Measurements from ENCODE around the gene FLNC. TPM values are rescaled to one million over a fixed set of nuclear protein-coding genes. Genes with fewer than 3 reads are reported as not detected.

Gene FLNC
- total RNA-seq, 1 experiment from 2014 or later: not detected

DNA sequence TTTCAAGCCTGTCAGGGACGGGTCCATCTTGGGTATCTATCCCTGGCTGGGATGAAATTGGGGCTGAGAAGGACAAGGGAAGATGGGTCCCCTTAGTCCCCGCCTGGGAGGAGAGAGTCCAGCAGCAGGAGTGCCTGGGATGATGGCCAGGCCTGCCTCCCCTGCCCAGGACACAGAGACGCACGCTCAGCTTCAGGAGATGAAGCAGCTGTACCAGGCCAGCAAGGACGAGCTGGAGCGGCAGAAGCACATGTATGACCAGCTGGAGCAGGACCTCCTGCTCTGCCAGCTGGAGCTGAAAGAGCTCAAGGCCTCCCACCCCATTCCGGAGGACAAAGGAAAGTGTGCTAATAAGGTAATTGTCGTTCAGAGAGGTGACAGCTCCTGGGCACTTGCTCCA, 23.0 kb upstream of the FLNC start:
- H3K9me2 ChIP-seq (replicated peaks; ENCODE audit: insufficient read depth, low read length): no peaks in the 10 kb centered on the region
- no peaks in the 10 kb centered on the region for H3K9me3 ChIP-seq (ENCODE audit: low read length)
- H3K4me3 ChIP-seq (ENCODE audit: low read length): no peak overlapping the region
- no peak overlapping the region for H3K9ac ChIP-seq (ENCODE audit: low read length)
- H3K4me2 ChIP-seq (ENCODE audit: low read depth, low read length, poor library complexity, severe bottlenecking): no peak overlapping the region
- H3K36me3 ChIP-seq (ENCODE audit: insufficient read depth, low read length): peaks cover 9% of the 10 kb centered on the region; the same call in 1 of the 2 replicates
- no peaks in the 10 kb centered on the region for H3K79me2 ChIP-seq (ENCODE audit: low read length)
- H3K4me1 ChIP-seq (ENCODE audit: low read length): no peaks in the 10 kb centered on the region
- H3K27ac ChIP-seq (ENCODE audit: low read length): no peak overlapping the region
- DNase-seq: no peak
- H4K20me1 ChIP-seq (ENCODE audit: insufficient read depth, low read depth, low read length): no peaks in the 10 kb centered on the region
- H3K27me3 ChIP-seq (ENCODE audit: low read length): no peaks in the 10 kb centered on the region
- H2AFZ ChIP-seq (ENCODE audit: low read length): no peak overlapping the region

DNA sequence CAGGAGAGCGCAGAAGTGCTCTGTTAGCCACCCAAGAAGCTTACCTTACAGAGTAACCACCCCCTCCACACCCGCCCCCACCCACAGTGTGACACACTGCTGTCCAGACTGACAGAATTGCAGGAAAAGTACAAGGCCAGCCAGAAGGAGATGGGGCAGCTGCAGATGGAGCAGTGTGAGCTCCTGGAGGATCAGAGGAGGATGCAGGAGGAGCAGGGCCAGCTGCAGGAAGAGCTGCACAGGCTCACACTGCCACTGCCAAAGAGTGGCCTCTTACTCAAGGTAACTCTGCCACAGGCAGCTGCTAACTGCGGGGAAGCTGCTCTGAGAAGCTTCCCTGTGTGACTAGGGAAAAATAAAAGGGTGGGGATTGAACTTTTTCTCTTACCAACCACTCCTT, 20.8 kb upstream of the FLNC start:
- H3K4me3 ChIP-seq (ENCODE audit: low read length): no peak overlapping the region
- no peaks in the 10 kb centered on the region for H3K9me3 ChIP-seq (ENCODE audit: low read length)
- H2AFZ ChIP-seq (ENCODE audit: low read length): no peak overlapping the region
- H3K27ac ChIP-seq (ENCODE audit: low read length): no peak overlapping the region
- H4K20me1 ChIP-seq (ENCODE audit: insufficient read depth, low read depth, low read length): no peaks in the 10 kb centered on the region
- H3K4me2 ChIP-seq (ENCODE audit: low read depth, low read length, poor library complexity, severe bottlenecking): no peak overlapping the region
- H3K9ac ChIP-seq (ENCODE audit: low read length): no peak overlapping the region
- H3K36me3 ChIP-seq (ENCODE audit: insufficient read depth, low read length): peaks cover 9% of the 10 kb centered on the region; the same call in 1 of the 2 replicates
- no peaks in the 10 kb centered on the region for H3K9me2 ChIP-seq (replicated peaks; ENCODE audit: insufficient read depth, low read length)
- no peak for DNase-seq
- H3K27me3 ChIP-seq (ENCODE audit: low read length): no peaks in the 10 kb centered on the region
- H3K4me1 ChIP-seq (ENCODE audit: low read length): no peaks in the 10 kb centered on the region
- no peaks in the 10 kb centered on the region for H3K79me2 ChIP-seq (ENCODE audit: low read length)

DNA sequence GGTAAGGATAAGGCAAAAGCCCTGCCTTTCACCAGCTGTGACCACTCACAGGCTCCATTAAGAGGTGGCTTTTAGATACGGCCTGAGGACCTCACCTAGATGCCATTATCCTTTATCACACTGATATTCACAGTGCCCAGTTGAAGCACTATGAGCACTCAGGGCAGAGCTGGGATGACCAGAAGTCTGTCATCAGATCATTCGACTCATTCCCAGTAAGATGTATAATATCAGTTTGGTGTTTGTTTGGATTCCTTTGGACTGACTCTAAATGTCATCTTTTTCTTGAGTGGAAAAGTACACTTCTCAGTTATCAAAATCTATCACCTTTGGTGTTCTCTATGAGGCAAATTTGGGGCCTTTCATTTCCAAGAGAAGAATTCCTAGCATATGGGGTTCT, 19.7 kb upstream of the FLNC start:
- Histone ChIP-seq H2AFZ (ENCODE audit: low read length) (no peak overlapping the region), H3K9ac (ENCODE audit: low read length) (no peak overlapping the region), H3K9me2 (replicated peaks; ENCODE audit: insufficient read depth, low read length) (no peaks in the 10 kb centered on the region), H3K4me2 (ENCODE audit: low read depth, low read length, poor library complexity, severe bottlenecking) (no peak overlapping the region), H3K4me3 (ENCODE audit: low read length) (no peak overlapping the region), H3K79me2 (ENCODE audit: low read length) (no peaks in the 10 kb centered on the region), H3K27me3 (ENCODE audit: low read length) (no peaks in the 10 kb centered on the region), H3K9me3 (ENCODE audit: low read length) (no peaks in the 10 kb centered on the region), H3K36me3 (ENCODE audit: insufficient read depth, low read length) (peaks cover 9% of the 10 kb centered on the region; the same call in 1 of the 2 replicates), H4K20me1 (ENCODE audit: insufficient read depth, low read depth, low read length) (no peaks in the 10 kb centered on the region), H3K27ac (ENCODE audit: low read length) (no peak overlapping the region), H3K4me1 (ENCODE audit: low read length) (no peaks in the 10 kb centered on the region)
- DNase-seq: no peak

DNA sequence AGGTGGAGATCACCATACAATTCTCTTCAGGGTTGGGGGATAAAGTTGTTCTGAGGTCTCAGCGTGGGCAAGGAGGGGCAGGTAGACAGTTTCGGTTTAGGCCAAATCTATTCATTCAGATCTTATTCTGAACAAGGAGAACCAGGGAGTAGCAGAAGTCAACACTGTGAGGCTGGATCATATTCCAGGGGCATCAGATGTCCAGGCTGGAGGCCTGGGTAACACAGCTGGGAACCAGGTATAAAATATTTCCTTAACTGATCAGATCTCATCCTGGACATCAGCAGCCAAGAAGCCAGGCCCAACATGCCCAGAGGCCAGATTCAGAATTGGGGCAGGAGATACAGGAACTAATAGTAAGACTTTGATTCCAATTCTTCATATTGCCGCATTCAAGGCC, 19.2 kb upstream of the FLNC start:
- no peak overlapping the region for H2AFZ ChIP-seq (ENCODE audit: low read length)
- H3K9ac ChIP-seq (ENCODE audit: low read length): no peak overlapping the region
- no peaks in the 10 kb centered on the region for H4K20me1 ChIP-seq (ENCODE audit: insufficient read depth, low read depth, low read length)
- no peaks in the 10 kb centered on the region for H3K27me3 ChIP-seq (ENCODE audit: low read length)
- no peaks in the 10 kb centered on the region for H3K9me3 ChIP-seq (ENCODE audit: low read length)
- peaks cover 9% of the 10 kb centered on the region; the same call in 1 of the 2 replicates for H3K36me3 ChIP-seq (ENCODE audit: insufficient read depth, low read length)
- H3K79me2 ChIP-seq (ENCODE audit: low read length): no peaks in the 10 kb centered on the region
- no peak overlapping the region for H3K4me3 ChIP-seq (ENCODE audit: low read length)
- H3K9me2 ChIP-seq (replicated peaks; ENCODE audit: insufficient read depth, low read length): no peaks in the 10 kb centered on the region
- no peaks in the 10 kb centered on the region for H3K4me1 ChIP-seq (ENCODE audit: low read length)
- H3K4me2 ChIP-seq (ENCODE audit: low read depth, low read length, poor library complexity, severe bottlenecking): no peak overlapping the region
- no peak overlapping the region for H3K27ac ChIP-seq (ENCODE audit: low read length)
- no peak for DNase-seq

DNA sequence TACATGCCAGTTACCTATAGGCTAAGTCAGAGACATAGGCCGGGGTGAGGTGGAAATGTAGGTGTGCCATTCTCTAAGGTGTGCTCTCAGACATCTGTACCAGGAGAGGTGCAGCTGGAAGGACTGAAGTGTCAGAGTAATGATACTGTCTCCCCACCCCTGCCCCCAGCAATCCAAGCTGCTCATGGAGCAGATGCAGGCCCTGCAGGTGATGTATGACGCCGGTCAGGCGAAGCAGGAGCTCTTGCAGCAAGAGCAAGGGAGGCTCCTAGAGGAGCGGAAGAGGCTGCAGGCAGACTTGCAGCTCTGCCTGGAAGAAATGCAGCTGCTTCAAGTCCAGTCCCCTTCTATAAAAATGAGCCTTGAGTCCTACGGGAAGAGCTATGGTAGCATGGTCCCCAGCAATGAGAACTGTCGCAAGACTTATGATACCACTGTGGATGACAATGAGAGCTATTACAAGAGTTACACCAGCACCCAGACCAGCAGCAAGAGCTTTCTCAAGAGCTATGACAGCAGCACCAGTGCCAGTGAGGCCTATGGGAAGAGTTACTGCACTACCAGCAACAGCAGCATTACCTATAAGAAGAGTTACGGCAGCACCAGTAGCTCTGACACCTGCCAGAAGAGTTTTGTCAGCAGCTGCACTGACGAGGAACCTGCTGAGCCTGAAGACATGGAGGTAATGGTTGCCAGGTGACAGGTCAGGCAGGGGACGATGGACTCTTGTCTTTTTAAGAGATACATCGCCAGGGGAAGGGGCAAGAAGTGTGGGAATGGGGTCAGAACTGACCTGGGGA, 18.4 kb upstream of the FLNC start:
- H2AFZ ChIP-seq (ENCODE audit: low read length): no peak overlapping the region
- H3K9ac ChIP-seq (ENCODE audit: low read length): no peak overlapping the region
- no peak overlapping the region for H3K27ac ChIP-seq (ENCODE audit: low read length)
- no peaks in the 10 kb centered on the region for H3K9me3 ChIP-seq (ENCODE audit: low read length)
- H4K20me1 ChIP-seq (ENCODE audit: insufficient read depth, low read depth, low read length): no peaks in the 10 kb centered on the region
- H3K27me3 ChIP-seq (ENCODE audit: low read length): no peaks in the 10 kb centered on the region
- no peaks in the 10 kb centered on the region for H3K79me2 ChIP-seq (ENCODE audit: low read length)
- H3K4me3 ChIP-seq (ENCODE audit: low read length): no peak overlapping the region
- H3K9me2 ChIP-seq (replicated peaks; ENCODE audit: insufficient read depth, low read length): no peaks in the 10 kb centered on the region
- no peak overlapping the region for H3K4me2 ChIP-seq (ENCODE audit: low read depth, low read length, poor library complexity, severe bottlenecking)
- no peak for DNase-seq
- no peaks in the 10 kb centered on the region for H3K4me1 ChIP-seq (ENCODE audit: low read length)
- peaks cover 9% of the 10 kb centered on the region; the same call in 1 of the 2 replicates for H3K36me3 ChIP-seq (ENCODE audit: insufficient read depth, low read length)

DNA sequence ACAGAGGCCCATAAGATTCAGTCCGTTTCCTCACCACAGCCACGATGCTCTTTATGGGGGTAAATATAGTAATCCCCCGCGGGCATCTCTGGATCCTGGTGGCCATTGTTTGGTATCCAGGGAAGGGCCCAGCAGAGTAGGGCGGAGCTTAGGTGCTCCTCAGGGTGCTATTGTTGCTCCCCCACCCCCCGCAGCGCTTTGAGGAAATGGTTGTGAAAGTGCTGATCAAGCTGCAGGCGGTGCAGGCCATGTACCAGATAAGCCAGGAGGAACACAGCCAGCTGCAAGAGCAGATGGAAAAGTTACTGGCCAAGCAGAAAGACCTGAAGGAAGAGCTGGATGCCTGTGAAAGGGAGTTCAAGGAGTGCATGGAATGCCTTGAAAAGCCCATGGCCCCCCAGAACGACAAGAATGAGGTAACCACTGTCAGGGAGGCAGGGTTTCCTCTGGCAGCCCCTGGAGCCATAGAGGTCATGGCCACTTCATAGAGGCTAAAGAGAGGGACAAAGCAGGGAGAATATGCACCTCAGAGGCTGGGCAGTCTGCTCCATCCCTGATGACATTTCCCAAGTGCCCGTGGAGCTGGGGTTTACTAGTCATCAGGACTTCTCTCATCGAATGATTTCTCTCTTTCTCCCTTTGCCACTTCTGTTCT, 17.6 kb upstream of the FLNC start:
- H4K20me1 ChIP-seq (ENCODE audit: insufficient read depth, low read depth, low read length): no peaks in the 10 kb centered on the region
- no peak overlapping the region for H3K9ac ChIP-seq (ENCODE audit: low read length)
- H3K36me3 ChIP-seq (ENCODE audit: insufficient read depth, low read length): peaks cover 6% of the 10 kb centered on the region; the same call in 1 of the 2 replicates
- no peak overlapping the region for H2AFZ ChIP-seq (ENCODE audit: low read length)
- no peak for DNase-seq
- no peaks in the 10 kb centered on the region for H3K9me2 ChIP-seq (replicated peaks; ENCODE audit: insufficient read depth, low read length)
- H3K27me3 ChIP-seq (ENCODE audit: low read length): no peaks in the 10 kb centered on the region
- H3K27ac ChIP-seq (ENCODE audit: low read length): no peak overlapping the region
- no peak overlapping the region for H3K4me3 ChIP-seq (ENCODE audit: low read length)
- H3K9me3 ChIP-seq (ENCODE audit: low read length): no peaks in the 10 kb centered on the region
- H3K4me2 ChIP-seq (ENCODE audit: low read depth, low read length, poor library complexity, severe bottlenecking): no peak overlapping the region
- no peaks in the 10 kb centered on the region for H3K79me2 ChIP-seq (ENCODE audit: low read length)
- H3K4me1 ChIP-seq (ENCODE audit: low read length): no peaks in the 10 kb centered on the region

DNA sequence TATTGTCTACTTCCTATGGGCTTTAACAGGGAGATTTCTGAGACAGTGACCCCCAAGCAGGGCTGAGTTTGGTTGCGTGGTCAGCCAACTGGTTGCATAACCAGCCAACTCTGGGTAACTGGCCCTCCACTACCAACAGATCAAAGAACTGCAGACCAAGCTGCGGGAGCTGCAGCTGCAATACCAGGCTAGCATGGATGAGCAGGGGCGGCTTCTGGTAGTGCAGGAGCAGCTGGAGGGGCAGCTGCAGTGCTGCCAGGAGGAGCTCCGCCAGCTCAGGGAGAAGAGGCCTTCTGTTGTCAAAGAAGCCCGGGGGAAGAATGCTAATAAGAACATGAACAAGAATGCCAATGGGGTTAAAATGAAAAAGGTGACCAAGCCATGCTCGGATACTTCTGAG, 15.7 kb upstream of the FLNC start:
- H3K27ac ChIP-seq (ENCODE audit: low read length): no peak overlapping the region
- H3K9me2 ChIP-seq (replicated peaks; ENCODE audit: insufficient read depth, low read length): no peaks in the 10 kb centered on the region
- H3K9ac ChIP-seq (ENCODE audit: low read length): no peak overlapping the region
- 0 out of 2 replicates have a peak, but pooled peaks cover 5% of the 10 kb centered on the region for H3K36me3 ChIP-seq (ENCODE audit: insufficient read depth, low read length)
- no peak overlapping the region for H3K4me2 ChIP-seq (ENCODE audit: low read depth, low read length, poor library complexity, severe bottlenecking)
- no peaks in the 10 kb centered on the region for H3K4me1 ChIP-seq (ENCODE audit: low read length)
- H3K27me3 ChIP-seq (ENCODE audit: low read length): no peaks in the 10 kb centered on the region
- no peak for DNase-seq
- no peak overlapping the region for H2AFZ ChIP-seq (ENCODE audit: low read length)
- H3K79me2 ChIP-seq (ENCODE audit: low read length): no peaks in the 10 kb centered on the region
- no peaks in the 10 kb centered on the region for H4K20me1 ChIP-seq (ENCODE audit: insufficient read depth, low read depth, low read length)
- H3K9me3 ChIP-seq (ENCODE audit: low read length): no peaks in the 10 kb centered on the region
- no peak overlapping the region for H3K4me3 ChIP-seq (ENCODE audit: low read length)

DNA sequence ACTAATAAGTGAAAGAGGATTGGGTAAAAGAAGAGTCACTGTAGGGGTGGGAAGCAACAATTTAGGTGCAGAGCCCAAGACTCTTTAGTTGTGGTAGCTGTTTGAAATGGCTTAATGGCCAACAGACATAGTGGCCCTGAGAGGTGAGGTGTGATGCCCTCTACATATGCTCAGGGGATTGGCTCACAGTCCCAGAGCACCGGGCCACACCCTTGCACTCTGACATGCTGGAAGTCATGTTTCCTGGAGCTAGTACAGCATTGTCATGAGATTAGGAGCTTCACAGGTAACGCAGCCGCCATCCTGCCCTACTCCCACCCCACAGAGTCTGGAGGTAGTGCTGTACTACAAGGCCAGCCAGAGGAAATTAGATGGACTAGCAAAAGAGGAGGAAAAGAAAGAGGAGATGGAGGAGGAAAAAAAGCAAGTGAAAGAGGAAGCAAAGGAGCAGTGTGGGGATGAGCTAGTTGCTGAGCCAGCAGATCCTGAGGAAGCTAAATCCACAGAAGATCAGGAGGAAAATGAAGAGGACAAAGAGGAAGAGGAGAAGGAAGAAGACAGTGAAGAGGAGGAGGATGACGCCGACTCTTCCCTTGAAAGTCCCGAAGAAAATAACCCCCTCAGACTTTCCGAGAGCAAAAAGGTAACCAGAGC, 14.8 kb upstream of the FLNC start:
- H3K27me3 ChIP-seq (ENCODE audit: low read length): no peaks in the 10 kb centered on the region
- no peaks in the 10 kb centered on the region for H3K9me3 ChIP-seq (ENCODE audit: low read length)
- H3K9me2 ChIP-seq (replicated peaks; ENCODE audit: insufficient read depth, low read length): no peaks in the 10 kb centered on the region
- no peak overlapping the region for H2AFZ ChIP-seq (ENCODE audit: low read length)
- 0 out of 2 replicates have a peak, but pooled peaks cover 2% of the 10 kb centered on the region for H3K36me3 ChIP-seq (ENCODE audit: insufficient read depth, low read length)
- no peaks in the 10 kb centered on the region for H3K4me1 ChIP-seq (ENCODE audit: low read length)
- no peak overlapping the region for H3K9ac ChIP-seq (ENCODE audit: low read length)
- H3K4me3 ChIP-seq (ENCODE audit: low read length): no peak overlapping the region
- no peak overlapping the region for H3K4me2 ChIP-seq (ENCODE audit: low read depth, low read length, poor library complexity, severe bottlenecking)
- no peak overlapping the region for H3K27ac ChIP-seq (ENCODE audit: low read length)
- H3K79me2 ChIP-seq (ENCODE audit: low read length): no peaks in the 10 kb centered on the region
- no peaks in the 10 kb centered on the region for H4K20me1 ChIP-seq (ENCODE audit: insufficient read depth, low read depth, low read length)
- DNase-seq: no peak
